H9 (cell line): Measurements from ENCODE around the gene MMP2. TPM values are rescaled to one million over a fixed set of nuclear protein-coding genes. Genes with fewer than 3 reads are reported as not detected.

Experiments used
- DNase-seq: peaks from one replicate; pipeline ENCODE4 v3.0.0-alpha.2; 2017
- H2AFZ ChIP-seq: one replicate; pipeline ENCODE4 v1.6.1; 2013; ENCODE audit warnings: mild to moderate bottlenecking, low read length, control low read depth, moderate library complexity
- H2AK5ac ChIP-seq: 2 replicates; pipeline ENCODE4 v1.6.1; 2013; ENCODE audit warnings: low read length, control low read depth, mixed read lengths; ENCODE audit not compliant: insufficient read length
- H2BK120ac ChIP-seq: one replicate; pipeline ENCODE4 v1.6.1; 2013; ENCODE audit warnings: low read depth, mild to moderate bottlenecking, low read length, control low read depth, inconsistent platforms; ENCODE audit not compliant: poor library complexity, severe bottlenecking
- H2BK12ac ChIP-seq: 2 replicates; pipeline ENCODE4 v1.6.1; 2013; ENCODE audit warnings: low read length, control low read depth, mixed read lengths, low read depth; ENCODE audit not compliant: insufficient read length
- H2BK15ac ChIP-seq: 2 replicates; pipeline ENCODE4 v1.6.1; 2013; ENCODE audit warnings: low read depth, low read length, control low read depth
- H2BK20ac ChIP-seq: one replicate; pipeline ENCODE4 v1.6.1; 2013; ENCODE audit warnings: low read depth, mild to moderate bottlenecking, low read length, control low read depth, inconsistent platforms; ENCODE audit not compliant: poor library complexity, severe bottlenecking
- H2BK5ac ChIP-seq: 2 replicates; pipeline ENCODE4 v1.6.1; 2013; ENCODE audit warnings: low read length, control low read depth, mixed read lengths; ENCODE audit not compliant: insufficient read length
- H3K14ac ChIP-seq: 2 replicates; pipeline ENCODE4 v1.6.1; 2013; ENCODE audit warnings: low read length, control low read depth; ENCODE audit not compliant: insufficient read depth
- H3K18ac ChIP-seq: 2 replicates; pipeline ENCODE4 v1.6.1; 2013; ENCODE audit warnings: low read depth, mild to moderate bottlenecking, mixed read lengths, low read length, control low read depth; ENCODE audit not compliant: insufficient read length
- H3K23ac ChIP-seq: 2 replicates; pipeline ENCODE4 v1.6.1; 2013; ENCODE audit warnings: low read length, control low read depth, mixed read lengths, low read depth; ENCODE audit not compliant: insufficient read length
- H3K23me2 ChIP-seq: 2 replicates; pipeline ENCODE4 v1.6.1; 2013; ENCODE audit warnings: low read depth, mild to moderate bottlenecking, mixed read lengths, low read length, control low read depth; ENCODE audit not compliant: insufficient read length, poor library complexity, severe bottlenecking
- H3K27ac ChIP-seq: 2 replicates; pipeline ENCODE4 v1.5.1; 2013; ENCODE audit warnings: low read length, control low read depth, mixed read lengths, low read depth; ENCODE audit not compliant: insufficient read length
- H3K27me3 ChIP-seq: 2 replicates; pipeline ENCODE4 v1.6.1; 2013; ENCODE audit warnings: low read length, control low read depth, inconsistent platforms; ENCODE audit not compliant: insufficient read depth
- H3K4ac ChIP-seq: 2 replicates; pipeline ENCODE4 v1.6.1; 2013; ENCODE audit warnings: low read depth, mild to moderate bottlenecking, control low read depth, inconsistent platforms, low read length, moderate library complexity
- H3K4me1 ChIP-seq: 2 replicates; pipeline ENCODE4 v1.6.1; 2013; ENCODE audit warnings: low read length, control low read depth, inconsistent platforms; ENCODE audit not compliant: insufficient read depth
- H3K4me2 ChIP-seq: 2 replicates; pipeline ENCODE4 v1.6.1; 2013; ENCODE audit warnings: low read length, control low read depth, mixed read lengths; ENCODE audit not compliant: insufficient read length, insufficient read depth
- H3K56ac ChIP-seq: 2 replicates; pipeline ENCODE4 v1.6.1; 2013; ENCODE audit warnings: low read depth, mild to moderate bottlenecking, mixed read lengths, low read length, control low read depth; ENCODE audit not compliant: insufficient read length
- H3K79me1 ChIP-seq: 2 replicates; pipeline ENCODE4 v1.6.1; 2013; ENCODE audit warnings: low read depth, mild to moderate bottlenecking, moderate library complexity, low read length, control low read depth, inconsistent platforms; ENCODE audit not compliant: insufficient read depth, poor library complexity, severe bottlenecking
- H3K79me2 ChIP-seq: 2 replicates; pipeline ENCODE4 v1.6.1; 2013; ENCODE audit warnings: low read length, control low read depth, inconsistent platforms; ENCODE audit not compliant: insufficient read depth
- H3K9ac ChIP-seq: 2 replicates; pipeline ENCODE4 v1.6.1; 2013; ENCODE audit warnings: low read length, control low read depth, mixed read lengths; ENCODE audit not compliant: insufficient read length; ENCODE audit errors: extremely low read depth
- H3K9me3 ChIP-seq: one replicate; pipeline ENCODE4 v1.6.1; 2013; ENCODE audit warnings: low read depth, low read length, inconsistent platforms; ENCODE audit not compliant: control insufficient read depth
- H3T11ph ChIP-seq: one replicate; pipeline ENCODE4 v1.6.1; 2013; ENCODE audit warnings: mild to moderate bottlenecking, low read length, control low read depth, inconsistent platforms
- H4K20me1 ChIP-seq: one replicate; pipeline ENCODE4 v1.6.1; 2013; ENCODE audit not compliant: control insufficient read depth, insufficient read length, insufficient read depth
- H4K5ac ChIP-seq: 2 replicates; pipeline ENCODE4 v1.6.1; 2013; ENCODE audit warnings: low read depth, mild to moderate bottlenecking, mixed read lengths, low read length, control low read depth; ENCODE audit not compliant: insufficient read length
- H4K8ac ChIP-seq: replicated peaks from 2 replicates; pipeline ENCODE4 v1.6.1; 2013; ENCODE audit warnings: low read length, control low read depth, mixed read lengths, low read depth; ENCODE audit not compliant: insufficient read length
- H4K91ac ChIP-seq: 2 replicates; pipeline ENCODE4 v1.6.1; 2013; ENCODE audit warnings: low read depth, mild to moderate bottlenecking, moderate library complexity, mixed read lengths, low read length, control low read depth; ENCODE audit not compliant: insufficient read length
- H3K27ac Mint-ChIP-seq, 3 experiments: 2 replicates in 2 of 3; 3 replicates in 1 of 3; pipeline ENCODE4 v1.8.0; 2020 to 2021; ENCODE audit warnings: mixed read lengths in 3 of 3, mild to moderate bottlenecking in 1 of 3, moderate library complexity in 1 of 3
- H3K27me3 Mint-ChIP-seq: 2 replicates; pipeline ENCODE4 v1.8.0; 2021; ENCODE audit warnings: low read depth, mild to moderate bottlenecking, moderate library complexity, mixed read lengths
- H3K36me3 Mint-ChIP-seq, 3 experiments: 2 replicates in 2 of 3; 3 replicates in 1 of 3; pipeline ENCODE4 v1.8.0; 2020 to 2021; ENCODE audit warnings: low read depth in 3 of 3, mixed read lengths in 3 of 3; ENCODE audit not compliant: insufficient read depth in 1 of 3
- H3K4me1 Mint-ChIP-seq, 2 experiments: 2 replicates each; pipeline ENCODE4 v1.8.0; 2020; ENCODE audit warnings: mixed read lengths in 2 of 2
- H3K4me3 Mint-ChIP-seq, 2 experiments: 2 replicates in 1 of 2; 3 replicates in 1 of 2; pipeline ENCODE4 v1.8.0; 2020 to 2021; ENCODE audit warnings: mild to moderate bottlenecking in 2 of 2, mixed read lengths in 2 of 2, moderate library complexity in 1 of 2
- H3K9me3 Mint-ChIP-seq, 2 experiments: 2 replicates in 1 of 2; 3 replicates in 1 of 2; pipeline ENCODE4 v1.8.0; 2020; ENCODE audit warnings: mild to moderate bottlenecking in 2 of 2, mixed read lengths in 2 of 2, moderate library complexity in 1 of 2
- WGBS: extraction: QIAGEN DNeasy Blood & Tissue Kit; methylation state at CpG from one replicate; pipeline ENCODE4 v1.1.7; 2013; ENCODE audit warnings: missing lambda C conversion rate, low lambda C conversion rate, mixed read lengths; ENCODE audit not compliant: insufficient read length; ENCODE audit errors: extremely low coverage; 5-methylcytosine and 5-hydroxymethylcytosine counted together
- total RNA-seq: library from RNA; stranded (reverse); gene quantifications from 2 replicates; pipeline ENCODE4 v1.2.1, GENCODE V29; 2021
- TF ChIP-seq, protein P1 (sequence below): fragments of 200-600 bp; sonication (generic); conservative IDR thresholded peaks from 3 replicates; pipeline ENCODE4 v1.8.0; 2021; ENCODE audit warnings: antibody characterized with exemption, mild to moderate bottlenecking

The MMP2 gene
- total RNA-seq, 1 experiment from 2014 or later: 23.1 TPM

DNA sequence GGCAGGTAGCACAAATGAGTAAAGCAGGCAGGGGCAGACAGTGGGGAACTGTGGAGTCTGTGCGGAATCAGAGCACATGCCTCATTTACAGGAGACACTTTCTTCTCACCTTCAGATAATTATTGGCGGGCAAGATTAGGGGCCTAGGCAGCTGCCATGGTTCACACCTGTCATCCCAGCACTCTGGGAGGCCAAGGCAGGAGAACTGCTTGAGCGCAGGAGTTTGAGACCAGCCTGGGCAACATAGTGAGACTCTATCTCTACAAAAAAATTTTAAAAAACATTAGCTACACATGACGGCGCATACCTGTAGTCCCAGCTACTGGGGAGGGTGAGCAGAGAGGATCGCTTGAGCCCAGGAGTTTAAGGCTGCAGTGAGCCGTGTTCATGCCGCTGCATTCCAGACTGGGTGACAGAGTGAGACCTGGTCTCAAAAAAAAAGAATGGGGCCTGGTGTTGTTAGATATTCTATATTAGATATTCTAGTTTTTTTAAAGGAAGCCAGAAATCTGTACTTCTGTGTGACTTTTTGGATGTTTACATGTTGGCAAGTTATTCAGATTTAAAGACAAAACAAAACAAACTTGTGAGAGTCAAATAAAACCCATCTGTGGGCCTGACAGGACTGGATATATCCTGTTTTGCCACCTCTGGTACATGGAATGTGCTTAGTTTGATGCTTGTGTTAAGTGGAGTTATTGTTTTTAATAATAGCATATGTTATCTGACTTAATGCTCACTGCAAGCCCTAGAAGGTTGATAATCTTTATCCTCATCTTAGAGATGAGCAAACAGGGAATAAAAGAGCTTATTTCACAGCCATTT is 24.9 kb downstream of the MMP2 start:
- TF ChIP-seq, protein P1, sequence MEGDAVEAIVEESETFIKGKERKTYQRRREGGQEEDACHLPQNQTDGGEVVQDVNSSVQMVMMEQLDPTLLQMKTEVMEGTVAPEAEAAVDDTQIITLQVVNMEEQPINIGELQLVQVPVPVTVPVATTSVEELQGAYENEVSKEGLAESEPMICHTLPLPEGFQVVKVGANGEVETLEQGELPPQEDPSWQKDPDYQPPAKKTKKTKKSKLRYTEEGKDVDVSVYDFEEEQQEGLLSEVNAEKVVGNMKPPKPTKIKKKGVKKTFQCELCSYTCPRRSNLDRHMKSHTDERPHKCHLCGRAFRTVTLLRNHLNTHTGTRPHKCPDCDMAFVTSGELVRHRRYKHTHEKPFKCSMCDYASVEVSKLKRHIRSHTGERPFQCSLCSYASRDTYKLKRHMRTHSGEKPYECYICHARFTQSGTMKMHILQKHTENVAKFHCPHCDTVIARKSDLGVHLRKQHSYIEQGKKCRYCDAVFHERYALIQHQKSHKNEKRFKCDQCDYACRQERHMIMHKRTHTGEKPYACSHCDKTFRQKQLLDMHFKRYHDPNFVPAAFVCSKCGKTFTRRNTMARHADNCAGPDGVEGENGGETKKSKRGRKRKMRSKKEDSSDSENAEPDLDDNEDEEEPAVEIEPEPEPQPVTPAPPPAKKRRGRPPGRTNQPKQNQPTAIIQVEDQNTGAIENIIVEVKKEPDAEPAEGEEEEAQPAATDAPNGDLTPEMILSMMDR: no peak
- no peak overlapping the region for H4K91ac ChIP-seq
- no peak overlapping the region for H3K56ac ChIP-seq
- H3K18ac ChIP-seq: no peak overlapping the region
- no peak overlapping the region for H2BK15ac ChIP-seq
- no peak overlapping the region for H3K23ac ChIP-seq
- H3K14ac ChIP-seq: no peak overlapping the region
- peaks cover 2 to 8% (median 5%) of the 10 kb centered on the region in 3 experiments; a peak in 3 of 7 replicates for H3K36me3 Mint-ChIP-seq
- no peak overlapping the region for H3K9ac ChIP-seq
- H3K4me2 ChIP-seq: no peak overlapping the region
- no peaks in the 10 kb centered on the region for H3K9me3 Mint-ChIP-seq
- H2BK120ac ChIP-seq: no peak overlapping the region
- no peaks in the 10 kb centered on the region; the same call in 1 of the 2 replicates for H3K4me1 ChIP-seq
- H2AK5ac ChIP-seq: no peak overlapping the region
- no peak for DNase-seq
- no peak overlapping the region for H4K5ac ChIP-seq
- peaks cover 4 to 10% of the 10 kb centered on the region in 2 experiments; a peak in 1 of 4 replicates for H3K4me1 Mint-ChIP-seq
- H4K20me1 ChIP-seq: no peaks in the 10 kb centered on the region
- H3K4ac ChIP-seq: no peak overlapping the region
- H3K4me3 Mint-ChIP-seq: no peak overlapping the region
- H3K27ac ChIP-seq: no peak overlapping the region
- no peak overlapping the region for H2BK5ac ChIP-seq
- no peaks in the 10 kb centered on the region for H3K27me3 ChIP-seq
- no peak overlapping the region for H3T11ph ChIP-seq
- H4K8ac ChIP-seq: no peak overlapping the region
- no peaks in the 10 kb centered on the region for H3K79me2 ChIP-seq
- no peaks in the 10 kb centered on the region for H3K79me1 ChIP-seq
- H2BK20ac ChIP-seq: no peak overlapping the region
- WGBS: no CpG with 5 or more reads among the region's 8 CpGs
- no peaks in the 10 kb centered on the region; the same call in 1 of the 2 replicates for H3K27me3 Mint-ChIP-seq
- no peaks in the 10 kb centered on the region for H3K23me2 ChIP-seq
- H3K27ac Mint-ChIP-seq: no peak overlapping the region
- H2AFZ ChIP-seq: no peak overlapping the region
- no peaks in the 10 kb centered on the region for H3K9me3 ChIP-seq
- H2BK12ac ChIP-seq: no peak overlapping the region
